Duodenal mucosa (tissue), 2 donors: ENCODE results near the gene GABRB2.

ENCODE experiments used
- H3K27ac ChIP-seq: one replicate; pipeline ENCODE4 v1.7.0; 2013; ENCODE audit warnings: low read depth, low read length
- H3K27me3 ChIP-seq, 2 donors: one replicate each; pipeline ENCODE4 v1.7.0; 2013; ENCODE audit warnings: low read length in 2 of 2, control low read depth in 1 of 2; ENCODE audit not compliant: insufficient read depth in 2 of 2, control insufficient read depth in 1 of 2
- H3K36me3 ChIP-seq, 2 donors: one replicate each; pipeline ENCODE4 v1.7.0; 2013; ENCODE audit warnings: low read length in 2 of 2, control low read depth in 1 of 2; ENCODE audit not compliant: insufficient read depth in 2 of 2, control insufficient read depth in 1 of 2
- H3K4me1 ChIP-seq, 2 donors: one replicate each; pipeline ENCODE4 v1.7.0; 2013; ENCODE audit warnings: low read length in 2 of 2, control low read depth in 1 of 2; ENCODE audit not compliant: insufficient read depth in 2 of 2, control insufficient read depth in 1 of 2
- H3K4me3 ChIP-seq, 2 donors: one replicate each; pipeline ENCODE4 v1.7.0; 2013; ENCODE audit warnings: low read length in 2 of 2, low read depth in 1 of 2
- H3K9ac ChIP-seq, 2 donors: one replicate each; pipeline ENCODE4 v1.7.0; 2013; ENCODE audit warnings: low read length in 2 of 2, low read depth in 1 of 2
- H3K9me3 ChIP-seq, 2 donors: one replicate each; pipeline ENCODE4 v1.7.0; 2013; ENCODE audit warnings: low read length in 2 of 2, control low read depth in 1 of 2; ENCODE audit not compliant: control insufficient read depth in 1 of 2

GABRB2 gene

DNA sequence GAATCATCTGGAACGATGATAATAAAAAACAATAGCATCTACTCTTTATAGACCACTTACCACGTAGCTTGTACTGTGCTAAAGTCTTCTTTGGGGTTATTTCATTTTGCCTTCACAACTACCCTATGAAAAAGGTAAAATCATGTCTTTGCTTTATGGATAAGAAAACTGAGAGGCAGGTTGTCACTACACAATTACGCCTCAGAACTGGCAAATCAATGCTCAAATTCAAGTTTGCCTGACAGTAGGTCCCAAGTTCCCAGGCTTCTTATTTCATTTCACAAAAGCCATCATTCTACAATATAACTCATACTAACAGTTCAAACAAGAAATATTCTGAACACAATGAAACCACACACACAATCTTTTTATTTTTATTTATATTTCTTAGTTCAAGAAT lies 258.5 kb downstream of the GABRB2 start:
- H3K27me3 ChIP-seq: no peaks in the 10 kb centered on the region
- no peak overlapping the region for H3K9ac ChIP-seq
- no peak overlapping the region for H3K27ac ChIP-seq
- no peaks in the 10 kb centered on the region for H3K9me3 ChIP-seq
- no peaks in the 10 kb centered on the region for H3K36me3 ChIP-seq
- peaks cover 0 to 5% of the 10 kb centered on the region in 2 donors for H3K4me1 ChIP-seq
- no peak overlapping the region for H3K4me3 ChIP-seq

DNA sequence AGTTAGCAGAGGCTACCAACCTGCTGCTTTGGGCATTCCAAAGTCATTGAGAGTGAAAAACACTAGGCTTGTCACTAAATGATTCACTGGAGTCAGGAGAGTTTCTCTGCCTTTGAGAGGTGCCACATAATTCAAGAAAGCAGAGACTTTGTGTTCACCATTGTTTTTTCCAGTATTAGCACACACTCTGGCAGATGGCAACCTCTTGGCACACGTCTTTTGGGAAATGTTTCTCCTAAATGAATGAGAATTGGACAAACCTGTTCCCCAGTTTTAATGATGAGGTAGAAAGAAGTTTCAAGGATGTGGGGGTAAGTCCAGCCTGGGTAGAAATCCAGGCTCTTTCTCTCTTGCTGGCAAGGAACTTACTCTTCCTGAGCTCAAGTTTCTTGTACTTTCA lies 259.1 kb downstream of the GABRB2 start:
- Histone ChIP-seq H3K9me3 (no peaks in the 10 kb centered on the region), H3K27me3 (no peaks in the 10 kb centered on the region), H3K27ac (no peak overlapping the region), H3K4me3 (no peak overlapping the region), H3K36me3 (no peaks in the 10 kb centered on the region), H3K4me1 (peaks cover 0 to 5% of the 10 kb centered on the region in 2 donors), H3K9ac (no peak overlapping the region)

DNA sequence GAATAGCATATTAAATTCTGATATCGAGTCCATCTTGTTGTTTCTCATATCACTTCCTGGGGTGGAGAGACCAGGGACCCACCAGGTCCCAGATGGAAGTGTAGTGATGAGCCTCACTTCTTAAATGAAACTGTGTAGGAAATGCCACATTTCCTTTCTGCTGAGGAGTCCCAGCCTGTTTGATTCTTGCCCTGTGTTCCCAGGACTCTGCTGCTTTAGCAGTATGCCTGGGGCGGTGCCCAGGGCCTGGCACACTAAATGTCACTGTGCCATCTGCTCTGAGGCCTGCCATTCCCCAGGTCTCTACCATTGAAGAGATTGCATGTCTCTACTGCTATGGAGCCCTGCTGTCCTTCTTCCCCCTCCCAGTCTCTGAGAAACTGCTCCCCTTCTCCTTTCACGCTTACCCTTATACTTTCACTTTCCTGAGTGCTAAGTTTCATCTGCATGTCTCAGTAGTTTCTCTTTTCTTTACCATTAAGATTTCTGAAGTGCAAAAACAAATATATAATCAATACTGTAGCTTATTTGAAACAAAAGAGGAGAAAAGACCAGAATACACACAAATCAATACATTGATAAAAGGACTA lies 260.4 kb downstream of the GABRB2 start:
- Histone ChIP-seq H3K9me3 (no peaks in the 10 kb centered on the region), H3K27me3 (no peaks in the 10 kb centered on the region), H3K36me3 (no peaks in the 10 kb centered on the region), H3K9ac (no peak overlapping the region), H3K27ac (no peak overlapping the region), H3K4me3 (no peak overlapping the region), H3K4me1 (peaks cover 0 to 5% of the 10 kb centered on the region in 2 donors)

DNA sequence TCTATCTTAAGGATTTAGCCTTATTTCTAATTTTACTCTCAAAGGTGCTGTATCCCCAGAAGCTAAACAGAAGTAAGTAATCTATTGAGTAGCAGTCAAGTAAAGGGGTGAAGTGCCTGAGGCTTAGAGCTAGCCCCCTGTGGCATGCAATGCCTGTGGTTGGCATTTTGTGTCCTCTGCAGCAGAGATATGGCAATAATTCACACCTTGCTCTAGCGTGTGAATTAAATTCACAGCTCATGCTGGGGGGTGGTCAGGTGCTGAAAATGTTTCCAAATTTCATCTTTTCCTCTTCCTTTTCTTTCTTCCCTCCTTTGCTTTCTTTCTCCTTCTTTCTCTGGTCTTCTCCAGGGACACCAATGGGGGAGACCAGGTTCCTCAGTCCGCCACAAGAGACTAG lies 262.1 kb downstream of the GABRB2 start:
- Histone ChIP-seq H3K9ac (no peak overlapping the region), H3K4me3 (no peak overlapping the region), H3K27ac (no peak overlapping the region), H3K9me3 (no peaks in the 10 kb centered on the region), H3K4me1 (peaks cover 0 to 5% of the 10 kb centered on the region in 2 donors), H3K27me3 (no peaks in the 10 kb centered on the region), H3K36me3 (no peaks in the 10 kb centered on the region)

DNA sequence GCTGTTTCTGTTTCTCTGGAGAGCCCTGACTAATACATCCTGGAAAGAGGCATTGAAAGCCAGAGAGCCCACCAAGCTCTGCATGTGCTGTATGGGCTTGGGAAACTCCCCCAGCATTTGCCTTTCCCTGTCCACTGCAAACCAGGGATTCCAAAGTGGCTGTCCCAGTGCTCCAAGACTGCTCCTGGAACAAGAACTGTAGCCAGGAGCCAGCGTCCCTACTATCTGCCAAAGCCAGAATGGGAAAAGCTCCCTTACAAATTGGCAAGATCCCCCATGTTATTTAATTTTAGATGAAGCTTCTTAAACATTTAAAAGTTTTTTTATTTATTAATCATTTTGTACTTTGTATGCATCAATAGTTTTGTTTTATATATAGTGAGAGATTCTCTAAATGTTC lies 263.2 kb downstream of the GABRB2 start:
- H3K9me3 ChIP-seq: no peaks in the 10 kb centered on the region
- H3K27ac ChIP-seq: no peak overlapping the region
- peaks cover 0 to 5% of the 10 kb centered on the region in 2 donors for H3K4me1 ChIP-seq
- H3K36me3 ChIP-seq: no peaks in the 10 kb centered on the region
- H3K27me3 ChIP-seq: no peaks in the 10 kb centered on the region
- no peak overlapping the region for H3K4me3 ChIP-seq
- no peak overlapping the region for H3K9ac ChIP-seq

DNA sequence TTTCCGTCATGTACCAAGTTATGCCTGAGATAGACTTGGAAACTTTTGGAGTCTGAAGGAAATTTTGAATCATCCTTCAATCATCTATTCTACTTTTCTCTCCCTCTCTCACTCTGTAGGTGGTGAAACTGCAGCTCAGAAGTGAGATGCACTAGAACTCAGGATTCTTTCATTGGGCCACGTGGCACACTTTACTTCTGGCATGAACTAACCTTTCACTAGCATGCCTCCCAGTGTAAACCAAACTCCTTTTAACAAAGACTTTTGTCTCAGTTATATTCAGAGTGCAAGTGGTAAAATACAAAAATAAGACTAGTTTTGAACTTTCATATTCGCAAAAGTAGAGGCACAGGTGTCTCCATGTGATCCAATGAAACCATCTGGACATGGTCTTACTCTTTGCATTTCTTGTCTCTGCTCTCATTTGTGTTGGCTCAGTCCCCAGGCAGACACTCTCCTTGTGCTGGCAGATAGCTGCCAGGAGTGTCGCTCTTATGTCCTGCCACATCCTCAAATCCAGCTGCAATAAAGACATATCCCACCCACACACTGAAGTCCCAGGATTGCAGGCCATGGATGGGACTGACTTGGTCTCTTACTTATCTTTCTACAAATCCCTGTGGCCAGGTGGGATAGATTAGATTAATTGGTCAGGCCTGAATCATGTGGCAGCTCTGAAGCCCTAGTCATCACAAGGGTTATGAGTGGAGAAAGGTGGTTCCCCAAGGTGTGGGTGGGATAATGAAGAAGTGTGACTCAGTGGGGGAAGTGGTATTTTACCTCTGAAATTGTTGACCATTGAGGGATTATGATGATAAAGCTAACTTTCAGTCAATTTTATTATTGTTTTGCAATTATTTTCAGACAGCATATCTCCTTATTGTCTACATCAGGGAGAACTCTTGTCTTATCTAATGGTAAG lies 267.5 kb downstream of the GABRB2 start:
- no peak overlapping the region for H3K9ac ChIP-seq
- H3K4me1 ChIP-seq: no peaks in the 10 kb centered on the region
- no peaks in the 10 kb centered on the region for H3K36me3 ChIP-seq
- no peak overlapping the region for H3K4me3 ChIP-seq
- no peaks in the 10 kb centered on the region for H3K9me3 ChIP-seq
- no peaks in the 10 kb centered on the region for H3K27me3 ChIP-seq
- H3K27ac ChIP-seq: no peak overlapping the region

DNA sequence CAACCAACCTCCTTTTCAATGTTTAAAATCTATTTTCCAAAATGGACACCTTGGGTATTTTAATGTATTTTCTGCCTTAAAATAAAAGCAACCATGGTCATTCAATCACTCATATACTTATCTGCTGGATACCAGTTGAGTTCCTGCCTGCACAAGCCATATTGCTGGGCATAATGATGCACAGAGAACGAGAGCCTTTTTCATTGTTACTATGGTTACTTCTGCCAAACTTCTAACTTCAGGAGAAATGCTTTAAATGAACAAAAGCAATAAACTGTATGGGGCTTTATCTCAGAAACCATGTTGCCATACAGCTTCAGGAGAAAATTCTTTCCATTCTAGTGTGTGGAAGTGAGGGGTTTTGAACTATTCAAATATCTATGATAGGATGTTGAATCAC lies 269.5 kb downstream of the GABRB2 start:
- H3K9ac ChIP-seq: no peak overlapping the region
- H3K27me3 ChIP-seq: no peaks in the 10 kb centered on the region
- H3K27ac ChIP-seq: no peak overlapping the region
- no peaks in the 10 kb centered on the region for H3K36me3 ChIP-seq
- no peak overlapping the region for H3K4me3 ChIP-seq
- no peaks in the 10 kb centered on the region for H3K9me3 ChIP-seq
- no peaks in the 10 kb centered on the region for H3K4me1 ChIP-seq

DNA sequence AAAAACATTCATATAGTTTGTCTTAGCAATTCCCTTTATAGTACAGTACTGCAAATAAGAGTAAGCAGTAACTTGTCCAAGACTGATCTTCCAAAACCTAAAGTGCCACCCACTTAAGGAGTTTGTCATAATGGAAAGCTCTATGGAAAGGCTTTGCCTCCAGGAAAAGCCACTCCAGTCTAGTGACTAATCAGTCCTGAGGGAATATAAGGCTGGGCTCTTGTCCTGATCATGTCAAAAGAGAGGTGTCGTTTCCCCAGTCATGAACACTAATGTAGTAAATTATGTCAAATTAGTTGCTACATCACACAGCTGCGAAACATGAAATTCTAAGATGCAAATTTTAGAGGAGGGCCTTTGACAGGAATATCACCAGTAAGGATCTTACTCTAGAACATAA lies 271.6 kb downstream of the GABRB2 start:
- no peaks in the 10 kb centered on the region for H3K36me3 ChIP-seq
- no peak overlapping the region for H3K27ac ChIP-seq
- H3K9ac ChIP-seq: no peak overlapping the region

DNA sequence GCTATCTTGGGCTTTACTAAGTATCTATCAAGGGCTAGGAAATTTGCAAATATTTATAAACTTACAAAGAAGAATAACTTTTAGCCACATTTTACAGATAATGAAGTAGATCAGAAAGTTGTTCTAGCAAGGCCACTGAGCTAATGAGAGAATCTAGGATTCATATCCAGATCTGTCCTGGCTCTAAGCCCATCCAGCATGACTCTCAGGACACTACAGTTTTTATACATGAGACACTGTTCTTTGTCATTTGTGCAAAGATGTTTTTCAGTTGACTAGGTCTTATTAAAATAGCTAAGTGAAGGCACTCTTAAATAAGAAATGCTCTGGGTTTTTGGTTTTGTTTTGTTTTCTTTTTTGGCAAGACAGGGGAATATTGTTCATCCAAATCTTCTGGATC lies 273.1 kb downstream of the GABRB2 start:
- Histone ChIP-seq H3K4me3 (no peak overlapping the region), H3K36me3 (no peaks in the 10 kb centered on the region), H3K27me3 (no peaks in the 10 kb centered on the region), H3K9me3 (no peaks in the 10 kb centered on the region), H3K9ac (no peak overlapping the region), H3K27ac (no peak overlapping the region), H3K4me1 (no peaks in the 10 kb centered on the region)

More for the DNA sequence above, 271.6 kb downstream of the GABRB2 start:
- no peaks in the 10 kb centered on the region for H3K4me1 ChIP-seq
- no peaks in the 10 kb centered on the region for H3K9me3 ChIP-seq
- H3K4me3 ChIP-seq: no peak overlapping the region
- no peaks in the 10 kb centered on the region for H3K27me3 ChIP-seq

DNA sequence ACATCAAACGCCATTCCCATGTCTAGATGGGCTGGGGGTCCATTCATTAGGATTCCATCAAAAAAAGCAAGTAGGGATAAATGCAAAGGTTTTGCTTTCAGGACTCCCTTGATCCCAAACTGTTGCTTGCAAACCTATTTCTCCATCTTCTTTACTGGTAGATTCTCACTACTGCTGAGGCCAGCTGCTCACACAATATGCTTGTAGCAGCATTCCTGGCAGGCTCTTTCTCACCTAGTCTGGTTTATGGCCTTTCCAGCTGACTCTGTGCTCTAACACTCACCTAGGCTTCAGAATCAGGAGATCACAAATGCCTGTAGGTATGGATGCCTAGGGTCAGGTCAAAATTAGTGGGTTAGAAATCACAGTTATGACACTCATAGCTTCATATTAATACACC lies 274.7 kb downstream of the GABRB2 start:
- H3K9ac ChIP-seq: no peak overlapping the region
- H3K27ac ChIP-seq: no peak overlapping the region
- H3K27me3 ChIP-seq: no peaks in the 10 kb centered on the region
- no peaks in the 10 kb centered on the region for H3K4me1 ChIP-seq
- no peaks in the 10 kb centered on the region for H3K9me3 ChIP-seq
- H3K4me3 ChIP-seq: no peak overlapping the region
- no peaks in the 10 kb centered on the region for H3K36me3 ChIP-seq
